Neural cell (in vitro differentiated cells): Measurements from ENCODE around the gene MN1.

Experiments
- EZH2 ChIP-seq: fragments of 200-600, 300-800 bp; shearing (Covaris generic), sonication (generic); IDR thresholded peaks from 2 replicates; pipeline ENCODE4 v1.6.1; 2014; ENCODE audit warnings: antibody characterized with exemption, low read length, borderline replicate concordance, mild to moderate bottlenecking; ENCODE audit not compliant: insufficient read depth, poor library complexity, severe bottlenecking
- POLR2AphosphoS5 ChIP-seq: IDR thresholded peaks from 2 replicates; pipeline ENCODE4 v1.6.1; 2012
- RAD21 ChIP-seq: fragments of 450-650 bp; conservative IDR thresholded peaks from 2 replicates; pipeline ENCODE4 v1.6.1; 2014; ENCODE audit warnings: antibody characterized with exemption, mild to moderate bottlenecking, moderate library complexity
- SMC3 ChIP-seq: fragments of 450-650 bp; conservative IDR thresholded peaks from 2 replicates; pipeline ENCODE4 v1.6.1; 2014; ENCODE audit warnings: antibody characterized with exemption, mild to moderate bottlenecking, moderate library complexity; ENCODE audit not compliant: poor library complexity
- TAF1 ChIP-seq: IDR thresholded peaks from 2 replicates; pipeline ENCODE4 v1.6.1; 2012; ENCODE audit warnings: low read depth
- TF ChIP-seq, protein P1 (sequence below): fragments of 450-650 bp; IDR thresholded peaks from 2 replicates; pipeline ENCODE4 v1.5.1; 2014; ENCODE audit warnings: antibody characterized with exemption, mild to moderate bottlenecking, moderate library complexity; ENCODE audit not compliant: poor library complexity, severe bottlenecking

DNA sequence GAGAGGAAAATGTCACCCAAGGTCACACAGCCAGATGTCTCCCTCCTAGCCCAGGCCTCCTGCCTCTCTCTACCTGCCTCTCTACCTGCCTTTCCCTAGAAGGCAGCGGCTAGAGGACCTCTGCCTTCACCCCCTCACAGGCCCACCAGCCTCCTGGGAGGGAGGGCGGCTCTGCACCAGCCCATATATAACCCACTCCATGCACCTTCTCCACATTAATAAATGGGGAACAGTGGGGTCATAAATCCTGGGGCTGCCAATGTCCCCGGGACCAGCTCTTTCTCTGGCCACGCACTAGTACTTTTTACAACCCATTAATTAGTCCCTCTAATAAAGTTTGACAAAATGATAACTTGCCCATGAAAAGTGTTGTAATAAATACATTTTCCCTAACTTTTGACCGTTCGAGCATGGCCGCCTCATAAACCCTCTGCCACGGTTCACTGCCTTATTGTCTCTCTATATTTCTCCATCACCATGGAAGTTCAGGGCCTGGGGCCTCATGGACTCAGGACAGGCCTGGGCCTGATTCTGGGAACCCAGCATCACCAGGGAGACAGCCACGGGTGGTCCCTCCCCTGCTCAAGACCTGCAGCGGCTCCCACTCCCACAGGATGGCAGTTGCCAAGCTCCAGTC lies 102.1 kb downstream of the MN1 start:
- TF ChIP-seq, protein P1, sequence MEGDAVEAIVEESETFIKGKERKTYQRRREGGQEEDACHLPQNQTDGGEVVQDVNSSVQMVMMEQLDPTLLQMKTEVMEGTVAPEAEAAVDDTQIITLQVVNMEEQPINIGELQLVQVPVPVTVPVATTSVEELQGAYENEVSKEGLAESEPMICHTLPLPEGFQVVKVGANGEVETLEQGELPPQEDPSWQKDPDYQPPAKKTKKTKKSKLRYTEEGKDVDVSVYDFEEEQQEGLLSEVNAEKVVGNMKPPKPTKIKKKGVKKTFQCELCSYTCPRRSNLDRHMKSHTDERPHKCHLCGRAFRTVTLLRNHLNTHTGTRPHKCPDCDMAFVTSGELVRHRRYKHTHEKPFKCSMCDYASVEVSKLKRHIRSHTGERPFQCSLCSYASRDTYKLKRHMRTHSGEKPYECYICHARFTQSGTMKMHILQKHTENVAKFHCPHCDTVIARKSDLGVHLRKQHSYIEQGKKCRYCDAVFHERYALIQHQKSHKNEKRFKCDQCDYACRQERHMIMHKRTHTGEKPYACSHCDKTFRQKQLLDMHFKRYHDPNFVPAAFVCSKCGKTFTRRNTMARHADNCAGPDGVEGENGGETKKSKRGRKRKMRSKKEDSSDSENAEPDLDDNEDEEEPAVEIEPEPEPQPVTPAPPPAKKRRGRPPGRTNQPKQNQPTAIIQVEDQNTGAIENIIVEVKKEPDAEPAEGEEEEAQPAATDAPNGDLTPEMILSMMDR, result no peak
- TF ChIP-seq POLR2AphosphoS5, result no peak
- TF ChIP-seq EZH2, result no peak
- no peak for TF ChIP-seq TAF1
- no peak for TF ChIP-seq RAD21
- no peak for TF ChIP-seq SMC3
